ENCODE data around the gene TRIP13.
A peak's percentile ranks its signal among the peaks of the same experiment; 100 is the strongest.

TRIP13 gene

GRCh38 chr5:889075-889710, 3.5 kb upstream of the TRIP13 start:
- H3K36me3 Mint-ChIP-seq, result peaks cover 3% of the 10 kb centered on the region
- H3K27ac Mint-ChIP-seq, result no peak overlapping the region
- H3K4me1 Mint-ChIP-seq (ENCODE audit: low read depth), result peaks cover 18% of the 10 kb centered on the region
- no peaks in the 10 kb centered on the region for H3K9me3 Mint-ChIP-seq (ENCODE audit: low read depth)
- no peaks in the 10 kb centered on the region for H3K27me3 Mint-ChIP-seq
- H3K4me3 Mint-ChIP-seq, result no peak overlapping the region

GRCh38 chr5:891117-891836, 1.4 kb upstream of the TRIP13 start:
- Mint-ChIP-seq H3K4me1 (ENCODE audit: low read depth) (peaks cover 17% of the 10 kb centered on the region), H3K9me3 (ENCODE audit: low read depth) (no peaks in the 10 kb centered on the region), H3K27ac (peak overlapping the region; percentile 89), H3K4me3 (peak overlapping the region; percentile 90), H3K27me3 (no peaks in the 10 kb centered on the region), H3K36me3 (peaks cover 6% of the 10 kb centered on the region)

GRCh38 chr5:891837-892393, 769 bp upstream of the TRIP13 start:
- Mint-ChIP-seq H3K36me3 (peaks cover 6% of the 10 kb centered on the region), H3K9me3 (ENCODE audit: low read depth) (no peaks in the 10 kb centered on the region), H3K27me3 (no peaks in the 10 kb centered on the region), H3K4me1 (ENCODE audit: low read depth) (peaks cover 17% of the 10 kb centered on the region), H3K4me3 (peak overlapping the region; percentile 90), H3K27ac (peak overlapping the region; percentile 89)

GRCh38 chr5:893137-893506, 438 bp downstream of the TRIP13 start:
- Mint-ChIP-seq H3K4me3 (peak overlapping the region; percentile 85), H3K27ac (peak overlapping the region; percentile 5), H3K27me3 (no peaks in the 10 kb centered on the region), H3K36me3 (peaks cover 6% of the 10 kb centered on the region), H3K9me3 (ENCODE audit: low read depth) (no peaks in the 10 kb centered on the region), H3K4me1 (ENCODE audit: low read depth) (peaks cover 17% of the 10 kb centered on the region)

- H3K27ac Mint-ChIP-seq, result peak overlapping the region; percentile 16
- no peaks in the 10 kb centered on the region for H3K9me3 Mint-ChIP-seq (ENCODE audit: low read depth)
- no peaks in the 10 kb centered on the region for H3K27me3 Mint-ChIP-seq
- H3K4me1 Mint-ChIP-seq (ENCODE audit: low read depth), result peaks cover 15% of the 10 kb centered on the region
- H3K36me3 Mint-ChIP-seq, result peaks cover 6% of the 10 kb centered on the region
- peak overlapping the region; percentile 85 for H3K4me3 Mint-ChIP-seq
These were observed 1.0 kb downstream of the TRIP13 start for GRCh38 chr5:893711-894110.

- H3K4me3 Mint-ChIP-seq, result no peak overlapping the region
- H3K27me3 Mint-ChIP-seq, result no peaks in the 10 kb centered on the region
- no peak overlapping the region for H3K27ac Mint-ChIP-seq
- no peaks in the 10 kb centered on the region for H3K9me3 Mint-ChIP-seq (ENCODE audit: low read depth)
- no peaks in the 10 kb centered on the region for H3K4me1 Mint-ChIP-seq (ENCODE audit: low read depth)
- H3K36me3 Mint-ChIP-seq, result no peaks in the 10 kb centered on the region
These were observed 8.1 kb downstream of the TRIP13 start for GRCh38 chr5:900781-901180.

GRCh38 chr5:902129-902916, 9.6 kb downstream of the TRIP13 start:
- Mint-ChIP-seq H3K27ac (no peak overlapping the region), H3K4me3 (no peak overlapping the region), H3K27me3 (no peaks in the 10 kb centered on the region), H3K36me3 (no peaks in the 10 kb centered on the region), H3K9me3 (ENCODE audit: low read depth) (no peaks in the 10 kb centered on the region), H3K4me1 (ENCODE audit: low read depth) (no peaks in the 10 kb centered on the region)

- Mint-ChIP-seq H3K4me1 (ENCODE audit: low read depth) (no peaks in the 10 kb centered on the region), H3K27ac (no peak overlapping the region), H3K9me3 (ENCODE audit: low read depth) (no peaks in the 10 kb centered on the region), H3K36me3 (peaks cover 2% of the 10 kb centered on the region), H3K27me3 (no peaks in the 10 kb centered on the region), H3K4me3 (no peak overlapping the region)
These were observed 11.0 kb downstream of the TRIP13 start for GRCh38 chr5:903756-904096.

- no peaks in the 10 kb centered on the region for H3K4me1 Mint-ChIP-seq (ENCODE audit: low read depth)
- no peaks in the 10 kb centered on the region for H3K27me3 Mint-ChIP-seq
- H3K27ac Mint-ChIP-seq, result no peak overlapping the region
- no peaks in the 10 kb centered on the region for H3K9me3 Mint-ChIP-seq (ENCODE audit: low read depth)
- H3K4me3 Mint-ChIP-seq, result no peak overlapping the region
- peaks cover 2% of the 10 kb centered on the region for H3K36me3 Mint-ChIP-seq
These were observed 12.5 kb downstream of the TRIP13 start for GRCh38 chr5:905139-905642.

GRCh38 chr5:907366-907910, 14.8 kb downstream of the TRIP13 start:
- Mint-ChIP-seq H3K4me3 (no peak overlapping the region), H3K27me3 (no peaks in the 10 kb centered on the region), H3K4me1 (ENCODE audit: low read depth) (no peaks in the 10 kb centered on the region), H3K27ac (no peak overlapping the region), H3K36me3 (peaks cover 2% of the 10 kb centered on the region), H3K9me3 (ENCODE audit: low read depth) (no peaks in the 10 kb centered on the region)

- H3K4me1 Mint-ChIP-seq (ENCODE audit: low read depth), result peaks cover 1% of the 10 kb centered on the region
- no peak overlapping the region for H3K4me3 Mint-ChIP-seq
- no peaks in the 10 kb centered on the region for H3K9me3 Mint-ChIP-seq (ENCODE audit: low read depth)
- no peak overlapping the region for H3K27ac Mint-ChIP-seq
- peaks cover 2% of the 10 kb centered on the region for H3K36me3 Mint-ChIP-seq
- no peaks in the 10 kb centered on the region for H3K27me3 Mint-ChIP-seq
These were observed 15.5 kb downstream of the TRIP13 start for GRCh38 chr5:908172-908571.

GRCh38 chr5:909086-909485, 16.4 kb downstream of the TRIP13 start:
- H3K27ac Mint-ChIP-seq, result no peak overlapping the region
- no peaks in the 10 kb centered on the region for H3K9me3 Mint-ChIP-seq (ENCODE audit: low read depth)
- no peak overlapping the region for H3K4me3 Mint-ChIP-seq
- no peaks in the 10 kb centered on the region for H3K27me3 Mint-ChIP-seq
- peaks cover 6% of the 10 kb centered on the region for H3K36me3 Mint-ChIP-seq
- peaks cover 1% of the 10 kb centered on the region for H3K4me1 Mint-ChIP-seq (ENCODE audit: low read depth)

- Mint-ChIP-seq H3K4me3 (no peak overlapping the region), H3K4me1 (ENCODE audit: low read depth) (peaks cover 1% of the 10 kb centered on the region), H3K27ac (no peak overlapping the region), H3K9me3 (ENCODE audit: low read depth) (no peaks in the 10 kb centered on the region), H3K27me3 (no peaks in the 10 kb centered on the region), H3K36me3 (peaks cover 12% of the 10 kb centered on the region)
These were observed 17.5 kb downstream of the TRIP13 start for GRCh38 chr5:909994-910768.

- H3K36me3 Mint-ChIP-seq, result peaks cover 12% of the 10 kb centered on the region
- no peaks in the 10 kb centered on the region for H3K27me3 Mint-ChIP-seq
- no peak overlapping the region for H3K27ac Mint-ChIP-seq
- peaks cover 1% of the 10 kb centered on the region for H3K4me1 Mint-ChIP-seq (ENCODE audit: low read depth)
- H3K4me3 Mint-ChIP-seq, result no peak overlapping the region
- H3K9me3 Mint-ChIP-seq (ENCODE audit: low read depth), result no peaks in the 10 kb centered on the region
These were observed 18.1 kb downstream of the TRIP13 start for GRCh38 chr5:910769-911160.
